ENCODE data around the gene TMEM245. TPM values are rescaled to one million over a fixed set of nuclear protein-coding genes. Genes with fewer than 3 reads are reported as not detected.
A peak's percentile ranks its signal among the peaks of the same experiment; 100 is the strongest.

TMEM245 gene
- total and polyA plus RNA-seq, 2 donors (not counting 1 experiment from before 2014, with no cell fraction given), result 48.2 to 48.8 TPM

DNA sequence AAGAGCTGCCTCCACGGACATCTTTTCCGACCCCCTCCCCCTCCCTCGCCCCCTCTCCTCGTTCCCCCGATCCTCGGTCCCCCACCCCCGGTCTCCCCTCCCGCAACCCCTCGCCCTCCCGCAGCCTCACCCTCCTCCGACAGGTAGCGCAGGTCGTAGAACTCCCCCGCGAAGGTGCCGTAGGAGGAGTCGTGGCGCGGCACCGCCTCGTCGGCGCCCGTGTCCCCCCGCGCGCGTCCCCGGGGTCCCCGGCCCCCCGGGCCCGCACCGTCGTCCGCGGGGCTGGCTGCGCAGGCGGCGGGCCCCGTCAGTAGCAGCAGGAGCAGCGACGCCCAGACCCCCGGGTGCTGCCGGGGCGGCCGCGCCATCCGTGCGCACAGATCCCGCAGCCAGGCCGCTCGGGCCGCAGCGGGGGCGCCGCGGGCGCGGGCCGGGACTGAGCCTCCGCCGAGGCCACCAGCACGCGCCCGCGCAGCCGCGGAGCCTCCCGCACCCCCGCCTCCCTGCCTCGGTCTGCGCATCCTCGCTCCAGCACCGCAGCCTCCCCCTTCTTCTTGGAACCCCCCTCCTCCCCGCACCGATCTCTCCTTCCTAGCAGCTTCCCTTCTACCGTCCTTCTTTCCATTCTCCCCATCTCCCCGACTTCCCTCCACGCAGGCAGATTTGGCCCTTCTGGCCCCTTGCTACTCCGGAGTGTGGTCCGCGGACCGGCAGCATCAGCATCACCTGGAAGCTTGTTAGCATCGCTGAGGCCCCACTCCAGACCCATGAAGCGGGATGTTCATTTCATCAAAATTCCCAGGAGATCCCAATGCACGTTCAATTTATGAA lies 47.2 kb upstream of the TMEM245 start, which contains the start of gene FRRS1L:
FRRS1L (minus strand) TSS at position 479 of the 831 bp plus-strand sequence; CDS start at position 368, 111 bp downstream.
- H3K27ac ChIP-seq (ENCODE audit: insufficient read depth, low read length), result no peak within 1 kb of the TSS
- peaks cover 33% of the 10 kb centered on the region for H3K27me3 ChIP-seq (ENCODE audit: control insufficient read depth, insufficient read depth, low read length)
- H3K4me2 ChIP-seq (ENCODE audit: extremely low read depth, insufficient read depth, low read length), result no peak within 1 kb of the TSS
- no peaks in the 10 kb centered on the region for H3K79me2 ChIP-seq (ENCODE audit: control insufficient read depth, insufficient read depth, low read length)
- TF ChIP-seq, protein P1, sequence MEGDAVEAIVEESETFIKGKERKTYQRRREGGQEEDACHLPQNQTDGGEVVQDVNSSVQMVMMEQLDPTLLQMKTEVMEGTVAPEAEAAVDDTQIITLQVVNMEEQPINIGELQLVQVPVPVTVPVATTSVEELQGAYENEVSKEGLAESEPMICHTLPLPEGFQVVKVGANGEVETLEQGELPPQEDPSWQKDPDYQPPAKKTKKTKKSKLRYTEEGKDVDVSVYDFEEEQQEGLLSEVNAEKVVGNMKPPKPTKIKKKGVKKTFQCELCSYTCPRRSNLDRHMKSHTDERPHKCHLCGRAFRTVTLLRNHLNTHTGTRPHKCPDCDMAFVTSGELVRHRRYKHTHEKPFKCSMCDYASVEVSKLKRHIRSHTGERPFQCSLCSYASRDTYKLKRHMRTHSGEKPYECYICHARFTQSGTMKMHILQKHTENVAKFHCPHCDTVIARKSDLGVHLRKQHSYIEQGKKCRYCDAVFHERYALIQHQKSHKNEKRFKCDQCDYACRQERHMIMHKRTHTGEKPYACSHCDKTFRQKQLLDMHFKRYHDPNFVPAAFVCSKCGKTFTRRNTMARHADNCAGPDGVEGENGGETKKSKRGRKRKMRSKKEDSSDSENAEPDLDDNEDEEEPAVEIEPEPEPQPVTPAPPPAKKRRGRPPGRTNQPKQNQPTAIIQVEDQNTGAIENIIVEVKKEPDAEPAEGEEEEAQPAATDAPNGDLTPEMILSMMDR (conservative IDR thresholded peaks at IDR 0.05 in 1 of 2, IDR thresholded peaks at IDR 0.05 in 1 of 2; ENCODE audit: low read depth in 1 of 2, low read length in 2 of 2), result no peak
- peak; percentile 74 for TF ChIP-seq EZH2 (IDR thresholded peaks at IDR 0.05; ENCODE audit: low read length, missing control alignments)
- H4K20me1 ChIP-seq (ENCODE audit: control insufficient read depth, extremely low read depth, insufficient read depth, low read length), result no peaks in the 10 kb centered on the region
- no peak within 1 kb of the TSS for H2AFZ ChIP-seq (ENCODE audit: low read length)
- H3K4me1 ChIP-seq (ENCODE audit: control insufficient read depth, extremely low read depth, insufficient read depth, low read length), result no peaks in the 10 kb centered on the region
- no peaks in the 10 kb centered on the region for H3K9me3 ChIP-seq (ENCODE audit: control insufficient read depth, insufficient read depth, low read depth, low read length)
- H3K36me3 ChIP-seq (ENCODE audit: control insufficient read depth, insufficient read depth, low read length), result no peaks in the 10 kb centered on the region
- peak in 1 of 2 donors; percentile 10 for DNase-seq (ENCODE audit: low read depth in 2 of 2)
- H3K4me3 ChIP-seq (replicated peaks in 1 of 4; ENCODE audit: control extremely low read depth in 1 of 4, insufficient read depth in 1 of 4, low read depth in 3 of 4, low read length in 4 of 4), result peak within 1 kb of the TSS in 1 of 4 experiments; percentile 11
- H3K9ac ChIP-seq (ENCODE audit: insufficient read depth, low read length), result no peak within 1 kb of the TSS

DNA sequence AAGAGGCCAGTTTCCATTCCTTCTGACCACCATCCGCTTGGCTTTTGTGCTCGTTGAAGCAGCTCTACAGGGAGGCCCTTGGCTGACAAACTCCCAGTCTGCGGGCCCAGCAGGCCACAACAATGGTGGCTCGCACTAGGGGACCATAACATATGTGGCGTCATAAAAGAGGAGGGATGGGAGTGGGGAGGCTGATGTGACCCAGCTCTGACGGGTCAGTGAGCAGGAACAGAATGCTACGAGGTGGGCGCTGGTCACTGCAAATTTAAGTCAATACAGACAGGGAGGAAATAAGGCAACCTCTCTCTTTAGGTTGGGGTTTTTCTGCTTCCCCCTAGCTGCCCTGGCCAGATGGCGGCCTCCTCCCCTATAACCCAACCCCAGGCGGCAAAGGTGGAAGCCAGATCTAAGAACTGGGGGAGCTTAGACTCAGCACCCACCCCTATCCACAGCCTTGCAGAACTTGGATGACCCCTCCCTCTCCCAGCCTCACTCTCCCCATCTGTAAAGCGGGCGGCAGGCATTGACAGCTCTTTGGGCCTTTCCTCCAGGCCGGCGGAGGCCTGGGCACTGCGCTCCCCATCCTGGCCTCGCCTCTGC lies 46.5 kb upstream of the TMEM245 start:
- TF ChIP-seq EZH2 (IDR thresholded peaks at IDR 0.05; ENCODE audit: low read length, missing control alignments), result peak; percentile 16
- TF ChIP-seq, protein P1 (conservative IDR thresholded peaks at IDR 0.05 in 1 of 2, IDR thresholded peaks at IDR 0.05 in 1 of 2; ENCODE audit: low read depth in 1 of 2, low read length in 2 of 2), result no peak
- Histone ChIP-seq H3K4me2 (ENCODE audit: extremely low read depth, insufficient read depth, low read length) (no peak overlapping the region), H3K27me3 (ENCODE audit: control insufficient read depth, insufficient read depth, low read length) (peaks cover 33% of the 10 kb centered on the region)

GRCh38 chr9:109164042-109164441 lies 44.3 kb upstream of the TMEM245 start:
- DNase-seq (ENCODE audit: low read depth in 2 of 2), result no peak
- Histone ChIP-seq H3K79me2 (ENCODE audit: control insufficient read depth, insufficient read depth, low read length) (no peaks in the 10 kb centered on the region), H3K4me1 (ENCODE audit: control insufficient read depth, extremely low read depth, insufficient read depth, low read length) (no peaks in the 10 kb centered on the region), H3K27ac (ENCODE audit: insufficient read depth, low read length) (no peak overlapping the region), H2AFZ (ENCODE audit: low read length) (no peak overlapping the region), H3K4me3 (replicated peaks in 1 of 4; ENCODE audit: control extremely low read depth in 1 of 4, insufficient read depth in 1 of 4, low read depth in 3 of 4, low read length in 4 of 4) (no peak overlapping the region), H4K20me1 (ENCODE audit: control insufficient read depth, extremely low read depth, insufficient read depth, low read length) (no peaks in the 10 kb centered on the region), H3K36me3 (ENCODE audit: control insufficient read depth, insufficient read depth, low read length) (no peaks in the 10 kb centered on the region), H3K27me3 (ENCODE audit: control insufficient read depth, insufficient read depth, low read length) (peaks cover 33% of the 10 kb centered on the region), H3K9ac (ENCODE audit: insufficient read depth, low read length) (no peak overlapping the region), H3K4me2 (ENCODE audit: extremely low read depth, insufficient read depth, low read length) (no peak overlapping the region), H3K9me3 (ENCODE audit: control insufficient read depth, insufficient read depth, low read depth, low read length) (no peaks in the 10 kb centered on the region)
- TF ChIP-seq EZH2 (IDR thresholded peaks at IDR 0.05; ENCODE audit: low read length, missing control alignments), result no peak
- TF ChIP-seq, protein P1 (conservative IDR thresholded peaks at IDR 0.05 in 1 of 2, IDR thresholded peaks at IDR 0.05 in 1 of 2; ENCODE audit: low read depth in 1 of 2, low read length in 2 of 2), result no peak

More for the DNA sequence above, 46.5 kb upstream of the TMEM245 start:
- H3K27ac ChIP-seq (ENCODE audit: insufficient read depth, low read length), result no peak overlapping the region
- no peak overlapping the region for H3K9ac ChIP-seq (ENCODE audit: insufficient read depth, low read length)
- H4K20me1 ChIP-seq (ENCODE audit: control insufficient read depth, extremely low read depth, insufficient read depth, low read length), result no peaks in the 10 kb centered on the region
- no peaks in the 10 kb centered on the region for H3K4me1 ChIP-seq (ENCODE audit: control insufficient read depth, extremely low read depth, insufficient read depth, low read length)
- no peaks in the 10 kb centered on the region for H3K36me3 ChIP-seq (ENCODE audit: control insufficient read depth, insufficient read depth, low read length)
- no peak overlapping the region for H2AFZ ChIP-seq (ENCODE audit: low read length)
- H3K4me3 ChIP-seq (replicated peaks in 1 of 4; ENCODE audit: control extremely low read depth in 1 of 4, insufficient read depth in 1 of 4, low read depth in 3 of 4, low read length in 4 of 4), result no peak overlapping the region
- H3K79me2 ChIP-seq (ENCODE audit: control insufficient read depth, insufficient read depth, low read length), result no peaks in the 10 kb centered on the region
- no peak for DNase-seq (ENCODE audit: low read depth in 2 of 2)
- no peaks in the 10 kb centered on the region for H3K9me3 ChIP-seq (ENCODE audit: control insufficient read depth, insufficient read depth, low read depth, low read length)
